OCI-LY1 (cell line): ENCODE results near the gene ARL15.

Experiments used
- H2AFZ ChIP-seq: fragments of 200-600 bp; sonication (generic), shearing (Covaris generic); 2 replicates; pipeline ENCODE4 v1.6.0; 2014; ENCODE audit warnings: antibody characterized with exemption, mild to moderate bottlenecking, low read length
- H3F3A ChIP-seq: fragments of 200-600 bp; sonication (generic), shearing (Covaris generic); 2 replicates; pipeline ENCODE4 v1.6.0; 2014; ENCODE audit warnings: mild to moderate bottlenecking, antibody characterized with exemption, low read length, moderate library complexity; ENCODE audit not compliant: insufficient read depth
- H3K27ac ChIP-seq: fragments of 200-600 bp; sonication (generic); 2 replicates; pipeline ENCODE4 v1.5.1; 2014; ENCODE audit warnings: low read length, mixed run types, mild to moderate bottlenecking, low read depth; ENCODE audit not compliant: poor library complexity, severe bottlenecking
- H3K27me3 ChIP-seq: fragments of 200-600 bp; sonication (generic); 2 replicates; pipeline ENCODE4 v1.6.0; 2014; ENCODE audit warnings: antibody characterized with exemption, mild to moderate bottlenecking, low read length, moderate library complexity; ENCODE audit not compliant: insufficient read depth
- H3K36me3 ChIP-seq: fragments of 200-600 bp; sonication (generic); 2 replicates; pipeline ENCODE4 v1.6.1; 2014; ENCODE audit warnings: mild to moderate bottlenecking, antibody characterized with exemption, low read length, moderate library complexity, mixed read lengths; ENCODE audit not compliant: insufficient read depth
- H3K4me1 ChIP-seq: fragments of 200-600 bp; sonication (generic); 2 replicates; pipeline ENCODE4 v1.5.1; 2014; ENCODE audit warnings: mild to moderate bottlenecking, low read length, moderate library complexity; ENCODE audit not compliant: insufficient read depth, severe bottlenecking
- H3K4me2 ChIP-seq: fragments of 200-600 bp; sonication (generic), shearing (Covaris generic); 2 replicates; pipeline ENCODE4 v1.6.1; 2014; ENCODE audit warnings: low read length
- H3K4me3 ChIP-seq: fragments of 200-600 bp; sonication (generic); 2 replicates; pipeline ENCODE4 v1.5.1; 2014; ENCODE audit warnings: low read length, low read depth, mild to moderate bottlenecking, mixed read lengths; ENCODE audit not compliant: poor library complexity, severe bottlenecking
- H3K79me2 ChIP-seq: fragments of 200-600 bp; shearing (Covaris generic); 2 replicates; pipeline ENCODE4 v1.6.1; 2016; ENCODE audit warnings: mixed run types, low read length, mixed read lengths; ENCODE audit not compliant: insufficient read depth
- H3K9ac ChIP-seq: fragments of 200-600 bp; sonication (generic), shearing (Covaris generic); 2 replicates; pipeline ENCODE4 v1.6.1; 2014; ENCODE audit warnings: mild to moderate bottlenecking, low read length, mixed read lengths
- H3K9me2 ChIP-seq: fragments of 200-600 bp; sonication (generic), shearing (Covaris generic); 2 replicates; pipeline ENCODE4 v1.6.1; 2014; ENCODE audit warnings: low read depth, mild to moderate bottlenecking, low read length, mixed read lengths
- H3K9me3 ChIP-seq: fragments of 200-600 bp; shearing (Covaris generic); 2 replicates; pipeline ENCODE4 v1.6.1; 2014; ENCODE audit warnings: low read length, mixed read lengths
- H4K20me1 ChIP-seq: fragments of 200-600 bp; sonication (generic), shearing (Covaris generic); 2 replicates; pipeline ENCODE4 v1.6.0; 2016; ENCODE audit warnings: mild to moderate bottlenecking, low read length; ENCODE audit not compliant: insufficient read depth
- CTCF ChIP-seq: fragments of 200-600 bp; sonication (generic), shearing (Covaris generic); IDR thresholded peaks from 2 replicates; pipeline ENCODE4 v1.5.1; 2017; ENCODE audit warnings: mild to moderate bottlenecking, antibody characterized with exemption, low read length, moderate library complexity, mixed read lengths
- EZH2 ChIP-seq: fragments of 200-600 bp; sonication (generic), shearing (Covaris generic); IDR thresholded peaks from 2 replicates; pipeline ENCODE4 v1.8.0; 2017; ENCODE audit warnings: borderline replicate concordance, mixed run types, mild to moderate bottlenecking, antibody characterized with exemption, low read length, moderate library complexity, mixed read lengths

Gene ARL15

GRCh38 chr5:54288568-54289217 is 21.7 kb downstream of the ARL15 start:
- Histone ChIP-seq H3K9ac (no peak overlapping the region), H3K36me3 (no peaks in the 10 kb centered on the region), H3K27ac (no peak overlapping the region), H3K79me2 (no peaks in the 10 kb centered on the region), H4K20me1 (no peaks in the 10 kb centered on the region), H3K4me3 (no peak overlapping the region), H2AFZ (no peak overlapping the region), H3K27me3 (no peaks in the 10 kb centered on the region), H3F3A (no peaks in the 10 kb centered on the region), H3K4me1 (no peaks in the 10 kb centered on the region), H3K4me2 (no peak overlapping the region), H3K9me3 (0 out of 2 replicates have a peak, but pooled peaks cover 4% of the 10 kb centered on the region), H3K9me2 (no peaks in the 10 kb centered on the region)
- no peak for TF ChIP-seq CTCF
- TF ChIP-seq EZH2 = no peak

- Histone ChIP-seq H3K9me2 (no peaks in the 10 kb centered on the region), H3K4me1 (no peaks in the 10 kb centered on the region), H2AFZ (no peak overlapping the region), H3K4me3 (no peak overlapping the region), H3K9ac (no peak overlapping the region), H3K27me3 (no peaks in the 10 kb centered on the region), H3F3A (no peaks in the 10 kb centered on the region), H4K20me1 (no peaks in the 10 kb centered on the region), H3K27ac (no peak overlapping the region), H3K36me3 (no peaks in the 10 kb centered on the region), H3K9me3 (0 out of 2 replicates have a peak, but pooled peaks cover 4% of the 10 kb centered on the region), H3K4me2 (no peak overlapping the region), H3K79me2 (no peaks in the 10 kb centered on the region)
- TF ChIP-seq CTCF = no peak
- no peak for TF ChIP-seq EZH2
Measured at GRCh38 chr5:54285686-54286085, 24.7 kb downstream of the ARL15 start.

GRCh38 chr5:54284586-54284985 is 25.8 kb downstream of the ARL15 start:
- Histone ChIP-seq H3K4me3 (no peak overlapping the region), H3K27ac (no peak overlapping the region), H3K9me3 (0 out of 2 replicates have a peak, but pooled peaks cover 4% of the 10 kb centered on the region), H3K9me2 (no peaks in the 10 kb centered on the region), H3F3A (no peaks in the 10 kb centered on the region), H3K4me1 (no peaks in the 10 kb centered on the region), H2AFZ (no peak overlapping the region), H3K27me3 (no peaks in the 10 kb centered on the region), H3K9ac (no peak overlapping the region), H3K36me3 (no peaks in the 10 kb centered on the region), H4K20me1 (no peaks in the 10 kb centered on the region), H3K4me2 (no peak overlapping the region), H3K79me2 (no peaks in the 10 kb centered on the region)
- no peak for TF ChIP-seq CTCF
- no peak for TF ChIP-seq EZH2
